ENCODE results near the gene SRCAP. TPM values are rescaled to one million over a fixed set of nuclear protein-coding genes. Genes with fewer than 3 reads are reported as not detected.

SRCAP gene
- total RNA-seq, 1 experiment from 2014 or later = 58.5 TPM

GRCh38 chr16:30657866-30658730 lies 40.9 kb upstream of the SRCAP start, which contains the start of gene FBRS (continued):
- 0 out of 2 replicates have a peak, but pooled peaks have one; percentile 21 for TF ChIP-seq TCF7 (CRISPR knock-in tag; IDR thresholded peaks at IDR 0.05; ENCODE audit: low read depth)
- TF ChIP-seq ZNF671 (CRISPR knock-in tag; IDR thresholded peaks at IDR 0.05) = no peak
- no peak for TF ChIP-seq RORB (CRISPR knock-in tag; IDR thresholded peaks at IDR 0.05)
- TF ChIP-seq TEAD1 (CRISPR knock-in tag; IDR thresholded peaks at IDR 0.05) = peak; percentile 81
- TF ChIP-seq ETV6 (CRISPR knock-in tag; IDR thresholded peaks at IDR 0.05) = peak; percentile 73; the same call in 1 of the 2 replicates
- TF ChIP-seq E2F5 (CRISPR knock-in tag; IDR thresholded peaks at IDR 0.05) = 0 out of 2 replicates have a peak, but pooled peaks have one; percentile 28
- no peak for TF ChIP-seq NR3C1 (CRISPR knock-in tag; conservative IDR thresholded peaks at IDR 0.05; ENCODE audit: low read depth)
- TF ChIP-seq MYBL2 (CRISPR knock-in tag; IDR thresholded peaks at IDR 0.05) = 0 out of 2 replicates have a peak, but pooled peaks have one; percentile 20
- no peak for TF ChIP-seq STAT6 (CRISPR knock-in tag; conservative IDR thresholded peaks at IDR 0.05; ENCODE audit: low read depth)
- 0 out of 2 replicates have a peak, but pooled peaks have one; percentile 17 for TF ChIP-seq ZNF423 (CRISPR knock-in tag; IDR thresholded peaks at IDR 0.05)
- no peak for TF ChIP-seq IRF2 (CRISPR knock-in tag; IDR thresholded peaks at IDR 0.05; ENCODE audit: borderline replicate concordance, low read depth)
- TF ChIP-seq MAX (CRISPR knock-in tag; IDR thresholded peaks at IDR 0.05) = peak; percentile 71
- TF ChIP-seq, protein P1, sequence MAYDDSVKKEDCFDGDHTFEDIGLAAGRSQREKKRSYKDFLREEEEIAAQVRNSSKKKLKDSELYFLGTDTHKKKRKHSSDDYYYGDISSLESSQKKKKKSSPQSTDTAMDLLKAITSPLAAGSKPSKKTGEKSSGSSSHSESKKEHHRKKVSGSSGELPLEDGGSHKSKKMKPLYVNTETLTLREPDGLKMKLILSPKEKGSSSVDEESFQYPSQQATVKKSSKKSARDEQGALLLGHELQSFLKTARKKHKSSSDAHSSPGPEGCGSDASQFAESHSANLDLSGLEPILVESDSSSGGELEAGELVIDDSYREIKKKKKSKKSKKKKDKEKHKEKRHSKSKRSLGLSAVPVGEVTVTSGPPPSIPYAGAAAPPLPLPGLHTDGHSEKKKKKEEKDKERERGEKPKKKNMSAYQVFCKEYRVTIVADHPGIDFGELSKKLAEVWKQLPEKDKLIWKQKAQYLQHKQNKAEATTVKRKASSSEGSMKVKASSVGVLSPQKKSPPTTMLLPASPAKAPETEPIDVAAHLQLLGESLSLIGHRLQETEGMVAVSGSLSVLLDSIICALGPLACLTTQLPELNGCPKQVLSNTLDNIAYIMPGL (CRISPR knock-in tag; IDR thresholded peaks at IDR 0.05) = no peak
- TF ChIP-seq EMX1 (CRISPR knock-in tag; IDR thresholded peaks at IDR 0.05) = peak; percentile 65; the same call in 1 of the 2 replicates
- no peak for TF ChIP-seq NR2C2 (CRISPR knock-in tag; IDR thresholded peaks at IDR 0.05)
- TF ChIP-seq CREM (CRISPR knock-in tag; IDR thresholded peaks at IDR 0.05) = peak; percentile 52; the same call in 1 of the 2 replicates
- no peak for TF ChIP-seq ZNF121 (CRISPR knock-in tag; IDR thresholded peaks at IDR 0.05)
- TF ChIP-seq ZNF219 (CRISPR knock-in tag; IDR thresholded peaks at IDR 0.05; ENCODE audit: borderline replicate concordance) = no peak; the same call in 1 of the 2 replicates
- TF ChIP-seq TP53 (CRISPR knock-in tag; IDR thresholded peaks at IDR 0.05) = no peak
- TF ChIP-seq, protein P2, sequence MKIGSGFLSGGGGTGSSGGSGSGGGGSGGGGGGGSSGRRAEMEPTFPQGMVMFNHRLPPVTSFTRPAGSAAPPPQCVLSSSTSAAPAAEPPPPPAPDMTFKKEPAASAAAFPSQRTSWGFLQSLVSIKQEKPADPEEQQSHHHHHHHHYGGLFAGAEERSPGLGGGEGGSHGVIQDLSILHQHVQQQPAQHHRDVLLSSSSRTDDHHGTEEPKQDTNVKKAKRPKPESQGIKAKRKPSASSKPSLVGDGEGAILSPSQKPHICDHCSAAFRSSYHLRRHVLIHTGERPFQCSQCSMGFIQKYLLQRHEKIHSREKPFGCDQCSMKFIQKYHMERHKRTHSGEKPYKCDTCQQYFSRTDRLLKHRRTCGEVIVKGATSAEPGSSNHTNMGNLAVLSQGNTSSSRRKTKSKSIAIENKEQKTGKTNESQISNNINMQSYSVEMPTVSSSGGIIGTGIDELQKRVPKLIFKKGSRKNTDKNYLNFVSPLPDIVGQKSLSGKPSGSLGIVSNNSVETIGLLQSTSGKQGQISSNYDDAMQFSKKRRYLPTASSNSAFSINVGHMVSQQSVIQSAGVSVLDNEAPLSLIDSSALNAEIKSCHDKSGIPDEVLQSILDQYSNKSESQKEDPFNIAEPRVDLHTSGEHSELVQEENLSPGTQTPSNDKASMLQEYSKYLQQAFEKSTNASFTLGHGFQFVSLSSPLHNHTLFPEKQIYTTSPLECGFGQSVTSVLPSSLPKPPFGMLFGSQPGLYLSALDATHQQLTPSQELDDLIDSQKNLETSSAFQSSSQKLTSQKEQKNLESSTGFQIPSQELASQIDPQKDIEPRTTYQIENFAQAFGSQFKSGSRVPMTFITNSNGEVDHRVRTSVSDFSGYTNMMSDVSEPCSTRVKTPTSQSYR (CRISPR knock-in tag; IDR thresholded peaks at IDR 0.05) = no peak
- TF ChIP-seq ZNF317 (CRISPR knock-in tag; IDR thresholded peaks at IDR 0.05; ENCODE audit: borderline replicate concordance, low read depth) = no peak
- TF ChIP-seq ZNF416 (CRISPR knock-in tag; IDR thresholded peaks at IDR 0.05) = peak; percentile 61; the same call in 1 of the 2 replicates
- TF ChIP-seq SOX15 (CRISPR knock-in tag; IDR thresholded peaks at IDR 0.05) = no peak
- peak; percentile 95 for TF ChIP-seq SP1 (CRISPR knock-in tag; conservative IDR thresholded peaks at IDR 0.05)
- TF ChIP-seq CDX4 (CRISPR knock-in tag; IDR thresholded peaks at IDR 0.05; ENCODE audit: borderline replicate concordance) = no peak
- no peak for TF ChIP-seq OVOL2 (CRISPR knock-in tag; IDR thresholded peaks at IDR 0.05; ENCODE audit: borderline replicate concordance)
- TF ChIP-seq ZNF138 (CRISPR knock-in tag; conservative IDR thresholded peaks at IDR 0.05) = no peak
- peak; percentile 61 for TF ChIP-seq FOXK1 (CRISPR knock-in tag; IDR thresholded peaks at IDR 0.05)
- TF ChIP-seq HMGA2 (CRISPR knock-in tag; IDR thresholded peaks at IDR 0.05) = no peak
- no peak for TF ChIP-seq NR1H2 (CRISPR knock-in tag; IDR thresholded peaks at IDR 0.05)

Measured in WTC11 (cell line).